Activated naive CD4-positive, alpha-beta T cell treated with anti-CD3 and anti-CD28 coated beads, Interleukin-2, amount 50 U/mL, for 16 hours (primary cell): ENCODE measurements around the gene ZNF778.

Experiments
- DNase-seq: peaks from one replicate; pipeline ENCODE4 v3.0.0-alpha.2; 2020

Gene ZNF778

DNA sequence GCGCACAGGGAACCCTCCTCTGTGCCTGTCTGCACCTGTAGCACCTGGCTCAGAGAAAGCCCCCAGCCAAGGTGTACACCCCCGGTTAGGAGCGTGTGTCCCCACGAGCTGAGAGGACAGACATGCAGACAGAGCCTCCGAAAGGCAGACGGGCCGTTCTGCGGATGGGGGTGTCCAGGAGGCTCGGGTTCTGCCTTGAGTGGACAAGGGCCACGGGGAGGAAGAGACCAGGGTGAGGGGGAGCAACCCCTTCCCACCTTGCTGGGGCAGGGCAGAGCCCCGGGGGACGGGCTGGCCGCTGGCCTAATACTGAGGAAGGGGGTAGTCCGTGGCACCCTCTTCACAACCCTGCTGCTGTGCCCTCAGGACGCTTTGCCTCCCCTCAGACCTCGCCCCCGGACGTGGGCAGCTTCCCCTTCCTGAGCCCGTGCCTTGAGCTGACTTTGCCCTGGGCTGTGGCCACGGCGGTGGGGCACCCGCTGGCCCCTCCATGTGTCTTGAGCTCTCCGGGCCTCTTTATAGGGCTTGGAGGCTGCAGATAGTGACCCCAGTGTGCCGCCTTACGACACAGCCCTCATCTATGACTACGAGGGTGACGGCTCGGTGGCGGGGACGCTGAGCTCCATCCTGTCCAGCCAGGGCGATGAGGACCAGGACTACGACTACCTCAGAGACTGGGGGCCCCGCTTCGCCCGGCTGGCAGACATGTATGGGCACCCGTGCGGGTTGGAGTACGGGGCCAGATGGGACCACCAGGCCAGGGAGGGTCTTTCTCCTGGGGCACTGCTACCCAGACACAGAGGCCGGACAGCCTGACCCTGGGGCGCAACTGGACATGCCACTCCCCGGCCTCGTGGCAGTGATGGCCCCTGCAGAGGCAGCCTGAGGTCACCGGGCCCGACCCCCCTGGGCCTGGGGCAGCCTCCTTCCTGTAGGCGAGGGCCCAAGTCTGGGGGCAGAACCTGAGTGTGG, 22.9 kb upstream of the ZNF778 start:
- DNase-seq = no peak

- no peak for DNase-seq
Measured at GRCh38 chr16:89195521-89196171, 21.9 kb upstream of the ZNF778 start.

- no peak for DNase-seq
Measured at GRCh38 chr16:89197033-89197632, 20.4 kb upstream of the ZNF778 start.

DNA sequence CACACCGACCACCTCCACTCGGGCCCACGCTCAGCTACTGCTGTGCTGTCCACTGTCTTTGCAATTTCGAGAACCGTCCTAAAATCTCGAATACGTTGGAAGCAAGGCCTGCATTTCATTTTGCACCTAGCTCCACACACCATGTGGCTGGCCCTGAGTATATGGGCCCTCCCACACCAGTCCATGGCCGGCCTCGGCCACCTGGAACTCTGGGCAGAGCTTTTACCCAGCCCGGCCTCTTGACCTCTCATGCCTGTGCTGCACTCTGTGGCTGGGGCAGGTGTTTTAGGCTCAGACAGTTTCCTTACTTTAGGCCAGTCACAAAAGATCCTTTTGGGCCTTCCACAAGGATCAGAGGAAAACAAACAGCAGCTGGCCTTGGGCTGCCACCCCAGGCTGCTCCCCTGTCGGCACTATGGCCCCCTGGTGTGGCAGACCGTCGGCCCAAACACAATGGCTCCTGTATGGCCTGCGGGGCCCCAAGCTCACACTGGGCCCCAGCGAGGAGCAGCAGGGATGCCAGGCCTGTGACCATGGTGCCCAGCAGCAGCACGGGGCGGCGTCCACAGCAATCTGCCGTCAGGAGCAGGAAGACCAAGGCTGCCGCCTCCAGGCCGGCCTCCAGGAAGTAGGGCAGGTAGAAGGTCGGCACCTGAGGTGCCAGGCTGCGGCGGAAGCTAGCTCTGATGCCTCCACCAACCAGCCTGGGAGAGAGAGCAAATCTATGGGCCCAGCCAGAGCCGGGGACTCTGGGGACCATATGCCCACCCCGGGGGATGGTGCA, 19.7 kb upstream of the ZNF778 start:
- no peak for DNase-seq

- no peak for DNase-seq
Measured at GRCh38 chr16:89198417-89199240, 18.9 kb upstream of the ZNF778 start.

DNA sequence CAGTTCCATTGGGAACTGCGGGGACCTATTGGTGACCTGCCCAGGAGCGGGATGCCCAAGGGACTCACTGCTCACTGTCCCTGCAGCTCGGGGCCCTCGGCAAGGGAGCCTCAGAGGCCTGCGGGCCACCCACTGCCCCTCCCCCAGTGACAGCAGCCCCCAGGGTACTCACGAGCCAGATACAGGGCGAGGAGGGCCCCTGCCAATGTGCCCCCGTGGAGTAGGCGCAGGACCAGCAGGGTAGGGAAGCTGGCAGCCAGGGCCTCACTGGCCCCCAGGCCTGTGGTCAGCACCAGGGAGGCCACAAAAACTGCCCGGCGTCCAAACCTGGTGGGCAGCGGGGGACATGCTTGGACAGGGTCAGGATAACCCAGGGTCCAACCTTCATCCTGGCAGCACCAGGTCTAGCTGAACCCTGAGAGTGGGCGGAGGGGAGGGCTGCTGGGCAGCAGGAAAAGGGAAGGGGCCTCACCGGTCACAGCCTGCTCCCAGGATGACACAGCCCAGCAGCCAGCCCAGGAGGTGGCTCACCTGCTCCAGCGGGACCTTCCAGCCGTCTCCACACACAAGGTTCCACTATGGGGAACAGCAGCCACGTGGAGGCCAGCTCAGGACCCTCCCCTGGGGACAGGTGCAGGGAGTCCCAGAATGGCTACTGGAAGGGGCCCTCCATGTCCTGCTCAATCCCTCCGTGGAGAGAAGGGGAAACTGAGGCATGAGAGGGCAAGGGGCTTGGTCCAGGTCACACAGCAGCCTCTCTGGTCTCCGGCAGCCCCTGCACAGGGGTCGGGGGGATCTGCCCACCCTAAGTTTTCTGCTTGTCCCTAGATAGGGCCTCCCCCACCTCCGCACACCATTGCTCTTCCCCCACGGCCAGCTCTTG, 18.0 kb upstream of the ZNF778 start:
- DNase-seq = no peak

DNA sequence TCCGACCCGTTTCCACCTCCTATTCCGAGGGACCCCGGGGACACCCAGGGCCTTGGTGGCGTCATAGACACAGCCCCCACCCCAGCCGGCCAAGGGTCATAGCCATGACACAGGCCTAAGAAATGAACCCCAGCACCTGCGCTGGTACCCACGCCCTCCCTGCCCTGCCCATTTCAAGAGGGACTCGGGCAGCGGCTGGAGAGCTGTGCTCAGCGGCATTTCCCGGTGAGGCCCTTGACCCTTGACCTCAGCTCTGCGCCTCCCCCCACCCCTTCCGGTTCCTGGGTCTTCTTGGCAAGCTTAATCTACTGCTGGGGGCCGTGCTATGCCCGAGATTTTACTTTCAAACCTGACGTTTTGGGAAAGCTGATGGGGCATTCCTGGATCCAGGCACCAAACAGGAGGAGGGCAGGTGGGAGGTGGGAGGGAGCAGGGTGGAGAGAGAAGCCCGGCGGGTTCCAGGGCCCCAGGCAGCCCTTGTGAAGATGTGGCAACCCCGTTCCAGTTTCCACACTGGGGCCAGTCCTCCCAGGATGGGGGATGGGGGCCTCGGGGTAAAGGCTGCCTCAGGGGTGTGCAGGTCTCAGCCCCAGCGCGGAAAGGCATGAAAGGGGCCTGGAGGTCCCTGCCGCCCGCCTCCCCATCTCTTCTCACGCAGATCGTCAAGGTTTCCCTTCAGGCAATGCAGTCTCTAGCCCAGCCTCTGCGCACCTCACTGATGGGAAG, 17.2 kb upstream of the ZNF778 start, which contains the start of gene SLC22A31:
SLC22A31 (minus strand) TSS at position 414 of the 726 bp plus-strand sequence; CDS start at position 378, 36 bp downstream.
- peak; percentile 57 for DNase-seq

- no peak for DNase-seq
Measured at GRCh38 chr16:89200850-89201411, 16.6 kb upstream of the ZNF778 start.

DNA sequence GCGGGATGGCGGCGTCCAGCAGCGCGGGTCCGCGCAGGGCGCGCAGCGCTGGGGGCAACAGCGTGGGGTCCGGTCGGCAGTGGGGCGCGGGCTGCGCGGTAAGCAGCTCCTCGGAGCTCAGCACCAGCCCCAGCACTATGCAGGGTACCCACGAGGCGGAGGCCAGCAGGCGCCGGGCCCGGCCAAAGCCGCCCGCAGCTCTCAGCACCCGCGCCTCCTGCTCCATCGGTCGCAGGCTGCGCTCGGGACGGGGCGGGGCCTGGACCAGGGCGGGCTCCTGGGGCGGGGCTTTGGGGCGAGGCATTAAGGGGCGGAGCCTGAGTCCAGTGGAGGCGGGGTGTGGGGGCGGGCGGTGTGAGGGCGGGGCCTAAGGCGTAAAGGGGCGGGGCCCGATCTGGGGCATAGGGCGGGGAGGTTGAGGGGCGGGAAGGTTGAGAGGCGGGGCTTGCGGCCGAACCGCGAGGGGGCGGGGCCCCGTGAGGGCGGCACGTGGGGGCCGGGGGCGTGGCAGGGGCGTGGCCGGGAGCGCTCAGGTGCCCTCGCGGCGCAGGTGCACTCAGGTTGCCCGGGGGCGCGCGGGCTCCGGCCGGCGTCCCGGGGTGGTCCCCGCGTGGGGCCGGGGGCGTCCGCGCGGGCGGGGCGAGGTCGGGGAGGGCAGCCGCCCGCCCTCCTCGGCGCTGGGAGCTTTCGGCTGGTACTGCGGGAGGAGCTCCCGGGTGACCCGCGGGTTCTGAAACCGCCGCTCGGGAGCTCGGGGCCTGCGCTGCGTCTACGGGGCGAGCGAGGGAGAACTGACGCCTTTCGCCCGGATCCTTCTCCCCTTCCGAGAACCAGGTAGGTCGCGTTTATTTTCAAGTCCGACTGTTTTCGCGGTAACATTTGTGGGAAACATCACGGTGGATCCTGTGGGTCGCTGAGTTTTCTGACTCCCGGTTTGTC, 15.8 kb upstream of the ZNF778 start:
- peak; percentile 81 for DNase-seq

DNA sequence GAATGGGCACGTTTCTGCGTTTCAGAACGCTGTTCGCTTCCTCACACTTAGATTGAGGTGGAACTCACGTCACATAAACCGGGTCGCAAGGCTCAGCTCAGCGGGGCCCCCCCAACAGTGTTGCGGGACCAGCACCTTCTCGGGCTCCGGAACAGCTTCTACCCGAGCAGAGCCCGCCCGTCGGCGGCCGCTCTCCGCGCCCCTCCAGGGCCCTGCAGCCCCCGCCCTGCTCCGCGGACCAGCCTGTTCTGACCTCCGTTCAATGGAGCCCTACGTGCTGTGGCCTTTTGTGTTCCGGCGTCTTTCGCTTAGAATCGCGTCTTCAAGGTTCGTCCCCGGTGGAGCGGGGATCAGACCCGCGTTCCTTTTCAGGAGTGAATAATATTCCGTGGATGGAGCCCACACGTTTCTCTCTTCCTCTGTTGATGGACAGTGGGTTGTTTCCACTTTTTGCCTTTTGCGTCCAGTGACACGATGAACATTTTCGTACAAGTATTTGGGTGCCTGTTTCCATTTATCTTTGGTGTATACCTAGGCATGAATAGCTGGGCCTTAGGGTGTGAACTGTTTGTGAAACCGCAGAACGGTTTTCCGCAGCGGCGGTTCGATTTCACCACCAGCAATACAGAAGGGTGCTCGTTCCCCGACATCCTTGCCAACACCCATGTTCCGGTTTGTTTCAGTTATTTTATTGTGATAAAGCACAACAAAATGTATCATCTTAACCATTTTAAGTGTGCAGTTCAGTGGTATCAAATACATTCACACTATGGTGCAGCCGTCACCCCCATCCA, 14.9 kb upstream of the ZNF778 start:
- DNase-seq = no peak

DNA sequence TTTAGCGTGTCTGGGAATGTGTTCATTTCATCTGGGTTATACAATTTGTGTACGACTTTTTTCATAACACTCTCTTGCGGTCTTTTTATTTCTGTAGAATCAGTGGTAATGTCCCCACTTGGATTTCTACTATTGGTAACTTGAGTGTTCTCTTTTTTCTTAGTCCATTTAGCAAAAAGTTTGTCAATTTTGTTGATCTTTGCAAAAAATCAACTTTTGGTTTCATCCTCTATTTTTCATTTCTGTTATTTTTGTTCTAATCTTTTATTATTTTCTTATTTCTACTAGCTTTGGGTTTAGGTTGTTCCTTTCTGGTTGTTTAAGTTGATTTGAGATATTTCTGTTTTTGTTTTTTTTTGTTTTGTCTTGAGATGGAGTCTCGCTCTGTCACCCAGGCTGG, 9.5 kb upstream of the ZNF778 start:
- no peak for DNase-seq

GRCh38 chr16:89209522-89210044, 7.9 kb upstream of the ZNF778 start:
- no peak for DNase-seq

DNA sequence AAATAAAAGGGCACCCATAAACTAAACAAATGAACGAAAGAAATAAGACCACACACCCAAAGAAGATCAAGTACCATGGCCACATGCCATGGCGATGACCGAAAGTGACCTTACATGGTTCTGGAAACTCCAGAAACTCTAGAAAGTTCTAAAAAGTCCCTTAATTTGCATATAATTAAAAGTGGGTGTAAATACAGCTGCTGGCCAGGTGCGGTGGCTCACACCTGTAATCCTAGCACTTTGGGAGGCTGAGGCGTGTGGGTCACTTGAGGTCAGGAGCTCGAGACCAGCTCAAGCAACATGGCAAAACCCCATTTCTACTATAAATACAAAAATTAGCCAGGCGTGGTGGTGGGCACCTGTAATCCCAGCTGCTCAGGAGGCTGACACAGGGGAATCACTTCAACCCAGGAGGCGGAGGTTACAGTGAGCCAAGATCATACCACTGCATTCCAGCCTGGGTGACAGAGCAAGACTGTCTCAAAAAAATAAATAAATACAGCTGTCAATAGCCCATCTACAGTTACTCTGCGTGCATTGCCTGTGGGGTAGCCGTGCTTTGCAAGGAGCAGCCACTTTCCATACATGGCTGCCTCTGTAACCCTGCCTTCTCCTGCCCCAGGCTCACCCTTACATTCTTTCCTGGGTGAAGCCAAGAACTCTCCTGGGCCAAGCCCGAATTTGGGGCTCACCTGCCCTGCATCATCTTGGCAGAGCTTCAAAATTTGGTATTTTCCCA, 7.2 kb upstream of the ZNF778 start:
- no peak for DNase-seq

DNA sequence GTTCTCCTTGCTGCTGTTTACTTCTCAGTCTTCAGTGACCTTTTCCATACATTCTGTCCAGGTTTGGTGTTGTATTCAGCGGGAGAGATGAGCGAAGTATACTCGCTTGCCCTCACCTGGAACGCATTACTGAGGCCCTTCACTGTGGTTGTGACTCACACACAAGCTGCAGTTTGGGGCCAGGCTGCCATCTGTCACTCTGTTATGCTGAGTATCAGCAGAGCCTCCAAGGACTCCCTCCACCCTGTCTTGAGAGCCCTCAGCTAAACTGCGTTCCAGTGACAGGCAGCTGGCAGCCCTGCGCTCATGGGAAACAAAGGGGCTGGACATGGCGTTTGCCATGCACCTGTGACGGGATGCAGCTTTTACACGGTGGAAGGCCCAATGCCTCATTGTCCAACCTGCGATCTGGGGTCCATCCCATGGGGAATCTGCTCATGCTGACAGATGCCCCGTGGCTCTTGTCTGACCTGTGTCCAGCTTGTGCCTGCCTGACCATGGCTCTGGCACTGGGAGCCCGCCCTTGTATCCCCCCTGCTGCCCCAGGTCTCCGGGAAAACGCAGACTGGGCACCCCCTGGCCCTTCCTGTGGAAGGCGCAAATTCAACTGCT, 6.5 kb upstream of the ZNF778 start:
- no peak for DNase-seq

GRCh38 chr16:89216315-89217137, 977 bp upstream of the ZNF778 start:
- peak; percentile 80 for DNase-seq

DNA sequence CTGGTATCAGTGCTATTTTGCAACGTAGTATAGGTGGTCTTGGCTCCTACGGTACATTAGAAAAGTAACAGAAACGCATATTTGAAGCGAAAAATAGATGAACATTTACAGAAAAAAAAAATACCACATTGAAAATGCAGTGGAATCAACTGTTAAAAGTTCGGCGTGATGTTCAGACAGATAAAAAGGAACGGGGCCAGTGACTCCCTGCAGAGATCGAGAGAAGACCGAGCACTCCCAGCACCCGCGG, 440 bp upstream of the ZNF778 start:
- no peak for DNase-seq
